ENCODE measurements around the gene ARMH4.

GRCh38 chr14:57962325-57963035, 189.5 kb downstream of the ARMH4 start:
- TF ChIP-seq CTCF (IDR thresholded peaks at IDR 0.05) (no peak), POLR2A (IDR thresholded peaks at IDR 0.05) (no peak)

All from transverse colon (tissue), 3 donors.